ENCODE data around the gene ZNF813. TPM values are rescaled to one million over a fixed set of nuclear protein-coding genes. Genes with fewer than 3 reads are reported as not detected.
A peak's percentile ranks its signal among the peaks of the same experiment; 100 is the strongest.

ZNF813 gene
- total and polyA plus RNA-seq, 9 of the 15 experiments (the other 6 are each of a cell fraction or from before 2014, with no cell fraction given) = 1.3 to 8.0 (median 5.3) TPM

DNA sequence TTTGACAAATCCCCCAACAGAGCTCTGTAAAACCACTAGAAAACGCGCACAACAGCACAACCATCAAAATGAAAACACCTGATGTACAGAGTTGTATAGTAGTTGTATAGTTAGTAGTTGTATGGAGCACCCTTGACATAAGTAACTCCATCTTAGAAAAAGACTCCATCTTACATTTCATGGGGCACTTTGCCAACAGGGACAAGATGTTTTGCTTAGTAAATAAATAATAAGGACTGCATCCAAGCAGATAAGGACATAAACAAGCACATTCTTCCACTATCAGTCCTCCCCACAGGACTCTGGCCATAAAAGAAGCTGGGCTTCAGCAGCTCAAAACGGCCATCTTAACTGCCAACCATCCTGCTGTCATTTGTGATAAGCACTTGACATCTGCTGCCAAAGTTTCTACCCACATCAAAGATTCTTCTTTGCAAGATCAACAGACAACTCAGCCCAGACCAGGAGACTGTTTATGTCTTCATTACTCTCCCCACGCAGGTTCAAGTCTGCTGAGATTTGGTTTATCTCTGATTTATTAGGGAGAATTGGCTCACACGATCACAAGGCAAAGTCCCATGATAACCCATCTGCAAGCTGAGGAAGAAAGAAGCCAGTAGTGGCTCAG, 49.7 kb downstream of the ZNF813 start (continued):
- TF ChIP-seq DPF2 (IDR thresholded peaks at IDR 0.05) = no peak
- TF ChIP-seq, protein P1, sequence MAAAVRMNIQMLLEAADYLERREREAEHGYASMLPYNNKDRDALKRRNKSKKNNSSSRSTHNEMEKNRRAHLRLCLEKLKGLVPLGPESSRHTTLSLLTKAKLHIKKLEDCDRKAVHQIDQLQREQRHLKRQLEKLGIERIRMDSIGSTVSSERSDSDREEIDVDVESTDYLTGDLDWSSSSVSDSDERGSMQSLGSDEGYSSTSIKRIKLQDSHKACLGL (CRISPR knock-in tag; IDR thresholded peaks at IDR 0.05; ENCODE audit: borderline replicate concordance, poor library complexity, severe bottlenecking) = peak; percentile 69
- TF ChIP-seq, protein P2, sequence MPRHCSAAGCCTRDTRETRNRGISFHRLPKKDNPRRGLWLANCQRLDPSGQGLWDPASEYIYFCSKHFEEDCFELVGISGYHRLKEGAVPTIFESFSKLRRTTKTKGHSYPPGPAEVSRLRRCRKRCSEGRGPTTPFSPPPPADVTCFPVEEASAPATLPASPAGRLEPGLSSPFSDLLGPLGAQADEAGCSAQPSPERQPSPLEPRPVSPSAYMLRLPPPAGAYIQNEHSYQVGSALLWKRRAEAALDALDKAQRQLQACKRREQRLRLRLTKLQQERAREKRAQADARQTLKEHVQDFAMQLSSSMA (CRISPR knock-in tag; IDR thresholded peaks at IDR 0.05) = no peak
- TF ChIP-seq ZNF347 (CRISPR knock-in tag; IDR thresholded peaks at IDR 0.05; ENCODE audit: low read depth) = no peak
- TF ChIP-seq FOS (IDR thresholded peaks at IDR 0.05; ENCODE audit: extremely low read depth, insufficient read length) = no peak
- TF ChIP-seq ZNF23 (CRISPR knock-in tag; IDR thresholded peaks at IDR 0.05) = no peak
- TF ChIP-seq RFX1 (IDR thresholded peaks at IDR 0.05) = no peak
- TF ChIP-seq SRSF3 (IDR thresholded peaks at IDR 0.05; ENCODE audit: insufficient read depth, low read length) = no peak
- peak; percentile 93 for TF ChIP-seq NFXL1 (CRISPR knock-in tag; IDR thresholded peaks at IDR 0.05)
- TF ChIP-seq CEBPB (tag; IDR thresholded peaks at IDR 0.05) = no peak
- TF ChIP-seq RNF2 (IDR thresholded peaks at IDR 0.05) = no peak; the same call in 1 of the 2 replicates
- TF ChIP-seq WHSC1 (IDR thresholded peaks at IDR 0.05; ENCODE audit: low read length) = no peak
- TF ChIP-seq KDM4B (IDR thresholded peaks at IDR 0.05; ENCODE audit: borderline replicate concordance in 2 of 2, low read depth in 1 of 2) = no peak
- TF ChIP-seq NFIC (IDR thresholded peaks at IDR 0.05) = peak; percentile 89
- TF ChIP-seq THRAP3 (IDR thresholded peaks at IDR 0.05; ENCODE audit: borderline replicate concordance) = no peak
- TF ChIP-seq, protein P3, sequence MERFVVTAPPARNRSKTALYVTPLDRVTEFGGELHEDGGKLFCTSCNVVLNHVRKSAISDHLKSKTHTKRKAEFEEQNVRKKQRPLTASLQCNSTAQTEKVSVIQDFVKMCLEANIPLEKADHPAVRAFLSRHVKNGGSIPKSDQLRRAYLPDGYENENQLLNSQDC (CRISPR knock-in tag; IDR thresholded peaks at IDR 0.05) = peak; percentile 38; the same call in 1 of the 2 replicates
- no peak for TF ChIP-seq CC2D1A (IDR thresholded peaks at IDR 0.05)
- TF ChIP-seq, protein P4, sequence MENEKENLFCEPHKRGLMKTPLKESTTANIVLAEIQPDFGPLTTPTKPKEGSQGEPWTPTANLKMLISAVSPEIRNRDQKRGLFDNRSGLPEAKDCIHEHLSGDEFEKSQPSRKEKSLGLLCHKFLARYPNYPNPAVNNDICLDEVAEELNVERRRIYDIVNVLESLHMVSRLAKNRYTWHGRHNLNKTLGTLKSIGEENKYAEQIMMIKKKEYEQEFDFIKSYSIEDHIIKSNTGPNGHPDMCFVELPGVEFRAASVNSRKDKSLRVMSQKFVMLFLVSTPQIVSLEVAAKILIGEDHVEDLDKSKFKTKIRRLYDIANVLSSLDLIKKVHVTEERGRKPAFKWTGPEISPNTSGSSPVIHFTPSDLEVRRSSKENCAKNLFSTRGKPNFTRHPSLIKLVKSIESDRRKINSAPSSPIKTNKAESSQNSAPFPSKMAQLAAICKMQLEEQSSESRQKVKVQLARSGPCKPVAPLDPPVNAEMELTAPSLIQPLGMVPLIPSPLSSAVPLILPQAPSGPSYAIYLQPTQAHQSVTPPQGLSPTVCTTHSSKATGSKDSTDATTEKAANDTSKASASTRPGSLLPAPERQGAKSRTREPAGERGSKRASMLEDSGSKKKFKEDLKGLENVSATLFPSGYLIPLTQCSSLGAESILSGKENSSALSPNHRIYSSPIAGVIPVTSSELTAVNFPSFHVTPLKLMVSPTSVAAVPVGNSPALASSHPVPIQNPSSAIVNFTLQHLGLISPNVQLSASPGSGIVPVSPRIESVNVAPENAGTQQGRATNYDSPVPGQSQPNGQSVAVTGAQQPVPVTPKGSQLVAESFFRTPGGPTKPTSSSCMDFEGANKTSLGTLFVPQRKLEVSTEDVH (IDR thresholded peaks at IDR 0.05; ENCODE audit: low read depth, partially characterized antibody) = no peak
- TF ChIP-seq, protein P5, sequence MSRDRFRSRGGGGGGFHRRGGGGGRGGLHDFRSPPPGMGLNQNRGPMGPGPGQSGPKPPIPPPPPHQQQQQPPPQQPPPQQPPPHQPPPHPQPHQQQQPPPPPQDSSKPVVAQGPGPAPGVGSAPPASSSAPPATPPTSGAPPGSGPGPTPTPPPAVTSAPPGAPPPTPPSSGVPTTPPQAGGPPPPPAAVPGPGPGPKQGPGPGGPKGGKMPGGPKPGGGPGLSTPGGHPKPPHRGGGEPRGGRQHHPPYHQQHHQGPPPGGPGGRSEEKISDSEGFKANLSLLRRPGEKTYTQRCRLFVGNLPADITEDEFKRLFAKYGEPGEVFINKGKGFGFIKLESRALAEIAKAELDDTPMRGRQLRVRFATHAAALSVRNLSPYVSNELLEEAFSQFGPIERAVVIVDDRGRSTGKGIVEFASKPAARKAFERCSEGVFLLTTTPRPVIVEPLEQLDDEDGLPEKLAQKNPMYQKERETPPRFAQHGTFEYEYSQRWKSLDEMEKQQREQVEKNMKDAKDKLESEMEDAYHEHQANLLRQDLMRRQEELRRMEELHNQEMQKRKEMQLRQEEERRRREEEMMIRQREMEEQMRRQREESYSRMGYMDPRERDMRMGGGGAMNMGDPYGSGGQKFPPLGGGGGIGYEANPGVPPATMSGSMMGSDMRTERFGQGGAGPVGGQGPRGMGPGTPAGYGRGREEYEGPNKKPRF (IDR thresholded peaks at IDR 0.05; ENCODE audit: low read depth, low read length) = no peak
- no peak for TF ChIP-seq SRSF9 (IDR thresholded peaks at IDR 0.05; ENCODE audit: borderline replicate concordance, low read depth, low read length)
- TF ChIP-seq COPS2 (conservative IDR thresholded peaks at IDR 0.05) = no peak
- TF ChIP-seq HEY1 (CRISPR knock-in tag; IDR thresholded peaks at IDR 0.05; ENCODE audit: borderline replicate concordance) = no peak

All from K562 (cell line).